K562 (cell line): ENCODE data around the gene FAHD2B. TPM values are rescaled to one million over a fixed set of nuclear protein-coding genes. Genes with fewer than 3 reads are reported as not detected.

ENCODE experiments used
- NFIC ChIP-seq: fragments of 450-650 bp; IDR thresholded peaks from 2 replicates; pipeline ENCODE4 v1.6.1; 2017; ENCODE audit warnings: mild to moderate bottlenecking, inconsistent platforms
- PHF20 ChIP-seq: fragments of 450-650 bp; IDR thresholded peaks from 2 replicates; pipeline ENCODE4 v1.6.1; 2018; ENCODE audit not compliant: partially characterized antibody
- POLR2B ChIP-seq: fragments of 450-650 bp; IDR thresholded peaks from 2 replicates; pipeline ENCODE4 v1.6.1; 2018; ENCODE audit warnings: low read depth; ENCODE audit not compliant: partially characterized antibody
- RBBP5 ChIP-seq: fragments of 200-600 bp; sonication (generic); IDR thresholded peaks from 2 replicates; pipeline ENCODE4 v1.6.1; 2012; ENCODE audit warnings: borderline replicate concordance, mild to moderate bottlenecking, low read length, control low read depth, inconsistent platforms; ENCODE audit not compliant: insufficient read depth, poor library complexity, severe bottlenecking
- RCOR1 ChIP-seq, 2 experiments: IDR thresholded peaks; 2 replicates each; pipeline ENCODE4 v1.6.1; 2012; ENCODE audit warnings: low read depth in 2 of 2, low read length in 2 of 2, borderline replicate concordance in 1 of 2, improper control_type of control experiment in 1 of 2
- SUPT5H ChIP-seq: fragments of 450-650 bp; IDR thresholded peaks from 2 replicates; pipeline ENCODE4 v1.6.1; 2016
- polyA plus RNA-seq, 8 experiments: library from polyadenylated mRNA; depleted of rRNA in 4 of 8; stranded (reverse) in 5 of 8; unstranded in 3 of 8; fragments of >200 nt; fragmentation: Nextera tagmentation in 2 of 8; fragmentation: Illumina TruSeq in 1 of 8; extraction: Ambion mirVana in 2 of 8; extraction: Trizol in 1 of 8; gene quantifications; 2 replicates each; pipeline versions ENCODE4 v1.2.1 to v1.2.3, GENCODE V29; 2011 to 2014; ENCODE audit warnings: inconsistent platforms in 1 of 8, missing spikeins in 1 of 8
- total RNA-seq, 7 experiments: library from RNA; depleted of rRNA in 6 of 7; stranded (reverse); fragments of >200 nt in 6 of 7; fragmentation: Illumina TruSeq in 2 of 7; extraction: Trizol in 2 of 7; gene quantifications; 2 replicates each; pipeline versions ENCODE4 v1.2.1 to v1.2.3, GENCODE V29; 2011 to 2021; ENCODE audit warnings: low replicate concordance in 1 of 7
- TF ChIP-seq, protein P1 (sequence below): fragments of 450-650 bp; IDR thresholded peaks from 2 replicates; pipeline ENCODE4 v1.6.1; 2016; ENCODE audit warnings: mild to moderate bottlenecking, moderate library complexity

The FAHD2B gene
- total and polyA plus RNA-seq, 9 of the 15 experiments (the other 6 are each of a cell fraction or from before 2014, with no cell fraction given) = 4.7 to 36.6 (median 26.1) TPM

- TF ChIP-seq, protein P1, sequence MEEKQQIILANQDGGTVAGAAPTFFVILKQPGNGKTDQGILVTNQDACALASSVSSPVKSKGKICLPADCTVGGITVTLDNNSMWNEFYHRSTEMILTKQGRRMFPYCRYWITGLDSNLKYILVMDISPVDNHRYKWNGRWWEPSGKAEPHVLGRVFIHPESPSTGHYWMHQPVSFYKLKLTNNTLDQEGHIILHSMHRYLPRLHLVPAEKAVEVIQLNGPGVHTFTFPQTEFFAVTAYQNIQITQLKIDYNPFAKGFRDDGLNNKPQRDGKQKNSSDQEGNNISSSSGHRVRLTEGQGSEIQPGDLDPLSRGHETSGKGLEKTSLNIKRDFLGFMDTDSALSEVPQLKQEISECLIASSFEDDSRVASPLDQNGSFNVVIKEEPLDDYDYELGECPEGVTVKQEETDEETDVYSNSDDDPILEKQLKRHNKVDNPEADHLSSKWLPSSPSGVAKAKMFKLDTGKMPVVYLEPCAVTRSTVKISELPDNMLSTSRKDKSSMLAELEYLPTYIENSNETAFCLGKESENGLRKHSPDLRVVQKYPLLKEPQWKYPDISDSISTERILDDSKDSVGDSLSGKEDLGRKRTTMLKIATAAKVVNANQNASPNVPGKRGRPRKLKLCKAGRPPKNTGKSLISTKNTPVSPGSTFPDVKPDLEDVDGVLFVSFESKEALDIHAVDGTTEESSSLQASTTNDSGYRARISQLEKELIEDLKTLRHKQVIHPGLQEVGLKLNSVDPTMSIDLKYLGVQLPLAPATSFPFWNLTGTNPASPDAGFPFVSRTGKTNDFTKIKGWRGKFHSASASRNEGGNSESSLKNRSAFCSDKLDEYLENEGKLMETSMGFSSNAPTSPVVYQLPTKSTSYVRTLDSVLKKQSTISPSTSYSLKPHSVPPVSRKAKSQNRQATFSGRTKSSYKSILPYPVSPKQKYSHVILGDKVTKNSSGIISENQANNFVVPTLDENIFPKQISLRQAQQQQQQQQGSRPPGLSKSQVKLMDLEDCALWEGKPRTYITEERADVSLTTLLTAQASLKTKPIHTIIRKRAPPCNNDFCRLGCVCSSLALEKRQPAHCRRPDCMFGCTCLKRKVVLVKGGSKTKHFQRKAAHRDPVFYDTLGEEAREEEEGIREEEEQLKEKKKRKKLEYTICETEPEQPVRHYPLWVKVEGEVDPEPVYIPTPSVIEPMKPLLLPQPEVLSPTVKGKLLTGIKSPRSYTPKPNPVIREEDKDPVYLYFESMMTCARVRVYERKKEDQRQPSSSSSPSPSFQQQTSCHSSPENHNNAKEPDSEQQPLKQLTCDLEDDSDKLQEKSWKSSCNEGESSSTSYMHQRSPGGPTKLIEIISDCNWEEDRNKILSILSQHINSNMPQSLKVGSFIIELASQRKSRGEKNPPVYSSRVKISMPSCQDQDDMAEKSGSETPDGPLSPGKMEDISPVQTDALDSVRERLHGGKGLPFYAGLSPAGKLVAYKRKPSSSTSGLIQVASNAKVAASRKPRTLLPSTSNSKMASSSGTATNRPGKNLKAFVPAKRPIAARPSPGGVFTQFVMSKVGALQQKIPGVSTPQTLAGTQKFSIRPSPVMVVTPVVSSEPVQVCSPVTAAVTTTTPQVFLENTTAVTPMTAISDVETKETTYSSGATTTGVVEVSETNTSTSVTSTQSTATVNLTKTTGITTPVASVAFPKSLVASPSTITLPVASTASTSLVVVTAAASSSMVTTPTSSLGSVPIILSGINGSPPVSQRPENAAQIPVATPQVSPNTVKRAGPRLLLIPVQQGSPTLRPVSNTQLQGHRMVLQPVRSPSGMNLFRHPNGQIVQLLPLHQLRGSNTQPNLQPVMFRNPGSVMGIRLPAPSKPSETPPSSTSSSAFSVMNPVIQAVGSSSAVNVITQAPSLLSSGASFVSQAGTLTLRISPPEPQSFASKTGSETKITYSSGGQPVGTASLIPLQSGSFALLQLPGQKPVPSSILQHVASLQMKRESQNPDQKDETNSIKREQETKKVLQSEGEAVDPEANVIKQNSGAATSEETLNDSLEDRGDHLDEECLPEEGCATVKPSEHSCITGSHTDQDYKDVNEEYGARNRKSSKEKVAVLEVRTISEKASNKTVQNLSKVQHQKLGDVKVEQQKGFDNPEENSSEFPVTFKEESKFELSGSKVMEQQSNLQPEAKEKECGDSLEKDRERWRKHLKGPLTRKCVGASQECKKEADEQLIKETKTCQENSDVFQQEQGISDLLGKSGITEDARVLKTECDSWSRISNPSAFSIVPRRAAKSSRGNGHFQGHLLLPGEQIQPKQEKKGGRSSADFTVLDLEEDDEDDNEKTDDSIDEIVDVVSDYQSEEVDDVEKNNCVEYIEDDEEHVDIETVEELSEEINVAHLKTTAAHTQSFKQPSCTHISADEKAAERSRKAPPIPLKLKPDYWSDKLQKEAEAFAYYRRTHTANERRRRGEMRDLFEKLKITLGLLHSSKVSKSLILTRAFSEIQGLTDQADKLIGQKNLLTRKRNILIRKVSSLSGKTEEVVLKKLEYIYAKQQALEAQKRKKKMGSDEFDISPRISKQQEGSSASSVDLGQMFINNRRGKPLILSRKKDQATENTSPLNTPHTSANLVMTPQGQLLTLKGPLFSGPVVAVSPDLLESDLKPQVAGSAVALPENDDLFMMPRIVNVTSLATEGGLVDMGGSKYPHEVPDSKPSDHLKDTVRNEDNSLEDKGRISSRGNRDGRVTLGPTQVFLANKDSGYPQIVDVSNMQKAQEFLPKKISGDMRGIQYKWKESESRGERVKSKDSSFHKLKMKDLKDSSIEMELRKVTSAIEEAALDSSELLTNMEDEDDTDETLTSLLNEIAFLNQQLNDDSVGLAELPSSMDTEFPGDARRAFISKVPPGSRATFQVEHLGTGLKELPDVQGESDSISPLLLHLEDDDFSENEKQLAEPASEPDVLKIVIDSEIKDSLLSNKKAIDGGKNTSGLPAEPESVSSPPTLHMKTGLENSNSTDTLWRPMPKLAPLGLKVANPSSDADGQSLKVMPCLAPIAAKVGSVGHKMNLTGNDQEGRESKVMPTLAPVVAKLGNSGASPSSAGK = peak; percentile 85
- TF ChIP-seq POLR2B (peak; percentile 62), NFIC (peak; percentile 69), RCOR1 (IDR thresholded peaks at IDR 0.05; ENCODE audit: borderline replicate concordance in 1 of 2, low read depth in 2 of 2, low read length in 2 of 2) (peak in 1 of 2 experiments; percentile 35; a peak in 1 of 4 replicates), RBBP5 (peak; percentile 51), PHF20 (peak; percentile 64), SUPT5H (peak; percentile 86)
Observed at GRCh38 chr2:97113050-97113881, 18.6 kb upstream of the FAHD2B start, which contains the start of gene ANKRD36 (continued).
